ENCODE results near the gene NFE2.

Gene NFE2

DNA sequence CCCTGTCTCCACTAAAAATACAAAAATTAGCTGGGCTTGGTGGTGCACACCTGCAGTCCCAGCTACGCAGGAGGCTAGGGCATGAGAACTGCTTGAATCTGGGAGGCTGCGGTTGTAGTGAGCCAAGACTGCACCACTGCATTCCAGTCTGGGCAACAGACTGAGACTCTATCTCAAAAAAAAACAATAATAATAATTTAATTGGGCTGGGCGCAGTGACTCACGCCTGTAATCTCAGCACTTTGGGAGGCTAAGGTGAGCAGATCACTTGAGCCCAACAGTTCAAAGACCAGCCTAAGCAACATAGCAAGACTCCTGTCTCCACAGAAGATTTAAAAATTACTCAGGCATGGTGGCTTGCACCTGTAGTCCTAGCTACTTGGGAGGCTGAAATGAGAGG lies 47.6 kb downstream of the NFE2 start:
- Histone ChIP-seq H4K91ac (ENCODE audit: low read length) (no peak overlapping the region), H3K23ac (ENCODE audit: low read length in 2 of 2) (no peak overlapping the region), H3K14ac (ENCODE audit: low read length in 2 of 2) (no peak overlapping the region), H4K8ac (ENCODE audit: low read length) (no peak overlapping the region), H2BK12ac (ENCODE audit: low read length in 2 of 2) (no peak overlapping the region), H3K27me3 (ENCODE audit: control insufficient read depth in 1 of 2, insufficient read depth in 1 of 2, low read length in 2 of 2) (no peaks in the 10 kb centered on the region), H3K4ac (ENCODE audit: low read depth in 1 of 2, low read length in 2 of 2) (no peak overlapping the region), H2BK5ac (ENCODE audit: low read depth, low read length, poor library complexity, severe bottlenecking) (no peak overlapping the region), H3K4me2 (ENCODE audit: low read length, poor library complexity, severe bottlenecking) (no peak overlapping the region), H3K18ac (ENCODE audit: low read depth in 1 of 2, low read length in 2 of 2) (no peak overlapping the region), H3K4me1 (ENCODE audit: control insufficient read depth, insufficient read depth, low read depth, low read length) (peaks cover 5% of the 10 kb centered on the region), H3K9me3 (ENCODE audit: control insufficient read depth, low read length) (no peaks in the 10 kb centered on the region), H2BK120ac (ENCODE audit: low read depth, low read length) (no peak overlapping the region), H3K36me3 (ENCODE audit: control insufficient read depth in 1 of 2, insufficient read depth in 2 of 2, low read depth in 1 of 2, low read length in 2 of 2) (peaks cover 16 to 59% of the 10 kb centered on the region in 2 experiments), H2AFZ (ENCODE audit: low read depth, low read length) (no peak overlapping the region), H2AK5ac (ENCODE audit: low read length, severe bottlenecking) (no peak overlapping the region), H3K27ac (ENCODE audit: low read length, poor library complexity, severe bottlenecking) (no peak overlapping the region), H3K9ac (ENCODE audit: low read length) (no peak overlapping the region), H2BK15ac (ENCODE audit: low read depth, poor library complexity, severe bottlenecking) (no peak overlapping the region), H3K4me3 (ENCODE audit: insufficient read depth in 1 of 2, low read depth in 1 of 2, low read length in 2 of 2) (no peak overlapping the region), H3K79me1 (replicated peaks; ENCODE audit: low read length, poor library complexity, severe bottlenecking) (peaks cover 13% of the 10 kb centered on the region)
- WGBS: 100% methylated on average over 4 of the region's 4 CpGs
- no peak for DNase-seq

DNA sequence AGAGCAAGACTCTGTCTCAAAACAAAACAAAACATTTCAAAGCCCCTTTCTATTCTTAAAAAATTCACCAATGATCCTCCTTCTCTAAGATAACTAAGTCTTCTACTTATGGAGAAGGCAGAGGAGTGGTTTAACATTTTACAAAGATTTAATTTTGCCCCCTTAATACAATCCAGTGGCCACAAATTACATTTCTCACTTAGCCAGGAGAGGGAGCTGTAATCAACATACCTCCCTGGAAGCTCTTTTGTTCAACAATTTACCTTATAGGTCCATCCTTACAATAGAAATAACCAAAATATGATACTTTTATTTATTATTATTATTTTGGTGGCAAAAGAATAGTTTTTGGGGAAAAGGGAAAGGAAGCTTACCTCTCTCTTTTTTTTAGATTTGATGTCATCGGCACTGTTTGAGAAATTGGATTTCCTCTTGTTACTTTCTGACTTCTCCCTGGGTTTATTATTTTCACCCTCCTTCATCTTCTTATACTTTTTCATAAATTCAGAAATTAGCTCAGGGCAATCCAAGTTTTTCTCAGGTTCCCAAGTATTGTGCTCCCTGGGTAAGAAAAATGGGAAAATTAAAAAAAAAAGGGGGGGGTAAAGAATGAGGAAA lies 49.0 kb downstream of the NFE2 start:
- H4K8ac ChIP-seq (ENCODE audit: low read length): no peak overlapping the region
- 100% methylated on average over 1 of the region's 1 CpG for WGBS
- no peak overlapping the region for H2BK120ac ChIP-seq (ENCODE audit: low read depth, low read length)
- no peak overlapping the region for H2BK15ac ChIP-seq (ENCODE audit: low read depth, poor library complexity, severe bottlenecking)
- H2BK12ac ChIP-seq (ENCODE audit: low read length in 2 of 2): no peak overlapping the region
- H3K9ac ChIP-seq (ENCODE audit: low read length): peak overlapping the region; percentile 21
- H2BK5ac ChIP-seq (ENCODE audit: low read depth, low read length, poor library complexity, severe bottlenecking): no peak overlapping the region
- H3K23ac ChIP-seq (ENCODE audit: low read length in 2 of 2): no peak overlapping the region
- H3K9me3 ChIP-seq (ENCODE audit: control insufficient read depth, low read length): no peaks in the 10 kb centered on the region
- no peak overlapping the region for H3K4ac ChIP-seq (ENCODE audit: low read depth in 1 of 2, low read length in 2 of 2)
- H3K4me3 ChIP-seq (ENCODE audit: insufficient read depth in 1 of 2, low read depth in 1 of 2, low read length in 2 of 2): no peak overlapping the region
- no peak overlapping the region for H3K18ac ChIP-seq (ENCODE audit: low read depth in 1 of 2, low read length in 2 of 2)
- H3K27ac ChIP-seq (ENCODE audit: low read length, poor library complexity, severe bottlenecking): peak overlapping the region; percentile 23
- DNase-seq: peak; percentile 71
- no peak overlapping the region for H2AFZ ChIP-seq (ENCODE audit: low read depth, low read length)
- H3K36me3 ChIP-seq (ENCODE audit: control insufficient read depth in 1 of 2, insufficient read depth in 2 of 2, low read depth in 1 of 2, low read length in 2 of 2): peaks cover 17 to 60% of the 10 kb centered on the region in 2 experiments
- no peak overlapping the region for H2AK5ac ChIP-seq (ENCODE audit: low read length, severe bottlenecking)
- peaks cover 2% of the 10 kb centered on the region for H3K4me1 ChIP-seq (ENCODE audit: control insufficient read depth, insufficient read depth, low read depth, low read length)
- H3K27me3 ChIP-seq (ENCODE audit: control insufficient read depth in 1 of 2, insufficient read depth in 1 of 2, low read length in 2 of 2): no peaks in the 10 kb centered on the region
- no peak overlapping the region for H4K91ac ChIP-seq (ENCODE audit: low read length)
- no peak overlapping the region for H3K4me2 ChIP-seq (ENCODE audit: low read length, poor library complexity, severe bottlenecking)
- peaks cover 19% of the 10 kb centered on the region for H3K79me1 ChIP-seq (replicated peaks; ENCODE audit: low read length, poor library complexity, severe bottlenecking)
- no peak overlapping the region for H3K14ac ChIP-seq (ENCODE audit: low read length in 2 of 2)

DNA sequence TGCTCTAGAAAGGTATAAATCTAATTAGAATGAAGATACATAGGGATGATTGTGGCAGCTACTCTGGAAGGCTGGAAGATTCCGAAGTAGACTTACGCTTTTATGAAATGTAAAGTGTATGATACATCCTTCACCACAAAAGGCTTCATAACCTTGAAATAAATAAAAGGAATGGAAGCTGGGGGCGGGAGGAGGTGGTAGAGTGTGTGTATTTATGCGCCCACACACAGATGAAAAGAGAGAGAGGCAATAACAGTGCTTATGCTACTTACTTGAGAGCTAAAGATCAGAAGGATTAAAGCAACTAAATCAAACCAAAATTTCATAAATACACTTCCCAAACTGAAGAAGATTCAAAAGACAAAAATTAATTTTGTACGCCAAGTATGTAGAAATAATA lies 51.3 kb downstream of the NFE2 start:
- no peak overlapping the region for H3K4me3 ChIP-seq (ENCODE audit: insufficient read depth in 1 of 2, low read depth in 1 of 2, low read length in 2 of 2)
- H3K14ac ChIP-seq (ENCODE audit: low read length in 2 of 2): no peak overlapping the region
- H3K23ac ChIP-seq (ENCODE audit: low read length in 2 of 2): no peak overlapping the region
- WGBS: 100% methylated on average over 2 of the region's 5 CpGs
- H3K36me3 ChIP-seq (ENCODE audit: control insufficient read depth in 1 of 2, insufficient read depth in 2 of 2, low read depth in 1 of 2, low read length in 2 of 2): peaks cover 21 to 56% of the 10 kb centered on the region in 2 experiments
- H3K18ac ChIP-seq (ENCODE audit: low read depth in 1 of 2, low read length in 2 of 2): no peak overlapping the region
- no peak overlapping the region for H4K8ac ChIP-seq (ENCODE audit: low read length)
- no peak overlapping the region for H3K4ac ChIP-seq (ENCODE audit: low read depth in 1 of 2, low read length in 2 of 2)
- no peak overlapping the region for H2BK120ac ChIP-seq (ENCODE audit: low read depth, low read length)
- no peak overlapping the region for H4K91ac ChIP-seq (ENCODE audit: low read length)
- H3K27me3 ChIP-seq (ENCODE audit: control insufficient read depth in 1 of 2, insufficient read depth in 1 of 2, low read length in 2 of 2): no peaks in the 10 kb centered on the region
- no peak for DNase-seq
- no peak overlapping the region for H3K27ac ChIP-seq (ENCODE audit: low read length, poor library complexity, severe bottlenecking)
- H3K79me1 ChIP-seq (replicated peaks; ENCODE audit: low read length, poor library complexity, severe bottlenecking): peaks cover 24% of the 10 kb centered on the region
- H3K4me1 ChIP-seq (ENCODE audit: control insufficient read depth, insufficient read depth, low read depth, low read length): no peaks in the 10 kb centered on the region
- no peak overlapping the region for H2BK15ac ChIP-seq (ENCODE audit: low read depth, poor library complexity, severe bottlenecking)
- H3K4me2 ChIP-seq (ENCODE audit: low read length, poor library complexity, severe bottlenecking): no peak overlapping the region
- H3K9me3 ChIP-seq (ENCODE audit: control insufficient read depth, low read length): no peaks in the 10 kb centered on the region
- H2BK5ac ChIP-seq (ENCODE audit: low read depth, low read length, poor library complexity, severe bottlenecking): no peak overlapping the region
- no peak overlapping the region for H3K9ac ChIP-seq (ENCODE audit: low read length)
- H2AFZ ChIP-seq (ENCODE audit: low read depth, low read length): no peak overlapping the region
- no peak overlapping the region for H2AK5ac ChIP-seq (ENCODE audit: low read length, severe bottlenecking)
- no peak overlapping the region for H2BK12ac ChIP-seq (ENCODE audit: low read length in 2 of 2)

DNA sequence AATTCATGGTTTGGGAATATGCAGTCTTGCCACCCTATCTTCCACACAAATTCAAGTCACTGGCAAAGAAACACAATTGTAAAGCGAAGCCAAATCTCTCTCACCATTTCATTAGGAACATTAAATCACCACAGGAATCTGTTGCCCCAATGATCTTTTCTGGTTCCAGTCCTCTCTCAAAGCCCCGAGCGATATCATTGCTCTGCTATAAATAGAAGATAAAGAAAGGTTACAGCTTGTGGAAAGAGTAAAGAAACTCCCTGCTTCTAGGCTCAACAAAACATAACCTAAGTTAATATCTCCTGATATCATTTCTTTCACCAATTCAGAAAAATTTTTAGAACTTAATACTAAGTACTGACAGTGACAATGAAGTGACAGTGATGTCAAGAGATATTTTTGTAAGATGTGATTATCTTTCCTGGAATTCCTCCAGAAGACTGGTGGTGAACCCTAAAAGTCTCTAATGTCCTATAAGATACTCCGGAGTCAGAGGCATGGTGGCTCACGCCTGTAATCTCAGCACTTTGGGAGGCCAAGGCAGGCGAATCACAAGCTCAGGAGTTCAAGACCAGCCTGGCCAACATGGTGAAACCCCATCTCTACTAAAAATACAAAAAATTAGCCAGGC lies 54.7 kb downstream of the NFE2 start:
- H3K27ac ChIP-seq (ENCODE audit: low read length, poor library complexity, severe bottlenecking): no peak overlapping the region
- 97% methylated on average over 4 of the region's 6 CpGs for WGBS
- no peak overlapping the region for H3K4me2 ChIP-seq (ENCODE audit: low read length, poor library complexity, severe bottlenecking)
- no peak overlapping the region for H3K9ac ChIP-seq (ENCODE audit: low read length)
- no peaks in the 10 kb centered on the region for H3K9me3 ChIP-seq (ENCODE audit: control insufficient read depth, low read length)
- no peak overlapping the region for H4K91ac ChIP-seq (ENCODE audit: low read length)
- H3K36me3 ChIP-seq (ENCODE audit: control insufficient read depth in 1 of 2, insufficient read depth in 2 of 2, low read depth in 1 of 2, low read length in 2 of 2): peaks cover 20 to 64% of the 10 kb centered on the region in 2 experiments
- no peak overlapping the region for H2AFZ ChIP-seq (ENCODE audit: low read depth, low read length)
- no peak overlapping the region for H3K14ac ChIP-seq (ENCODE audit: low read length in 2 of 2)
- no peak overlapping the region for H3K23ac ChIP-seq (ENCODE audit: low read length in 2 of 2)
- H3K79me1 ChIP-seq (replicated peaks; ENCODE audit: low read length, poor library complexity, severe bottlenecking): peaks cover 30% of the 10 kb centered on the region
- DNase-seq: no peak
- no peaks in the 10 kb centered on the region for H3K27me3 ChIP-seq (ENCODE audit: control insufficient read depth in 1 of 2, insufficient read depth in 1 of 2, low read length in 2 of 2)
- no peak overlapping the region for H2AK5ac ChIP-seq (ENCODE audit: low read length, severe bottlenecking)
- no peak overlapping the region for H2BK5ac ChIP-seq (ENCODE audit: low read depth, low read length, poor library complexity, severe bottlenecking)
- no peak overlapping the region for H3K4ac ChIP-seq (ENCODE audit: low read depth in 1 of 2, low read length in 2 of 2)
- H3K18ac ChIP-seq (ENCODE audit: low read depth in 1 of 2, low read length in 2 of 2): no peak overlapping the region
- no peak overlapping the region for H2BK120ac ChIP-seq (ENCODE audit: low read depth, low read length)
- H2BK12ac ChIP-seq (ENCODE audit: low read length in 2 of 2): no peak overlapping the region
- H2BK15ac ChIP-seq (ENCODE audit: low read depth, poor library complexity, severe bottlenecking): no peak overlapping the region
- no peak overlapping the region for H3K4me3 ChIP-seq (ENCODE audit: insufficient read depth in 1 of 2, low read depth in 1 of 2, low read length in 2 of 2)
- no peak overlapping the region for H4K8ac ChIP-seq (ENCODE audit: low read length)
- H3K4me1 ChIP-seq (ENCODE audit: control insufficient read depth, insufficient read depth, low read depth, low read length): no peaks in the 10 kb centered on the region
